HepG2 (cell line): Measurements from ENCODE around the gene UBC. TPM values are rescaled to one million over a fixed set of nuclear protein-coding genes. Genes with fewer than 3 reads are reported as not detected.
A peak's percentile ranks its signal among the peaks of the same experiment; 100 is the strongest.

ENCODE experiments used
- ATM ChIP-seq: fragments of 450-650 bp; IDR thresholded peaks from 2 replicates; pipeline ENCODE4 v1.7.1; 2017; ENCODE audit warnings: mild to moderate bottlenecking, borderline replicate concordance
- FUBP1 ChIP-seq: sonication (generic); formaldehyde crosslinking; IDR thresholded peaks from 2 replicates; pipeline ENCODE4 v1.5.1; 2020; ENCODE audit warnings: missing genetic modification reagents, mild to moderate bottlenecking, borderline replicate concordance
- HMGXB4 ChIP-seq, 2 experiments: sonication (generic) in 1 of 2; formaldehyde crosslinking in 1 of 2; IDR thresholded peaks; 2 replicates each; pipeline versions ENCODE4 v1.4.0 to v1.6.1; 2018 to 2020; ENCODE audit warnings: missing genetic modification reagents in 2 of 2, borderline replicate concordance in 1 of 2, low read depth in 1 of 2, mild to moderate bottlenecking in 1 of 2, missing biosample characterization in 1 of 2
- ISL2 ChIP-seq: sonication (generic); formaldehyde crosslinking; IDR thresholded peaks from 2 replicates; pipeline ENCODE4 v1.5.0; 2020; ENCODE audit warnings: missing genetic modification reagents
- MTA3 ChIP-seq: sonication (generic); formaldehyde crosslinking; IDR thresholded peaks from 2 replicates; pipeline ENCODE4 v1.4.0; 2020; ENCODE audit warnings: missing genetic modification reagents
- PBX2 ChIP-seq: IDR thresholded peaks from 2 replicates; pipeline ENCODE4 v1.6.1; 2016; ENCODE audit warnings: control low read depth
- RXRA ChIP-seq: sonication (generic); formaldehyde crosslinking; IDR thresholded peaks from 2 replicates; pipeline ENCODE4 v1.5.1; 2020; ENCODE audit warnings: missing genetic modification reagents
- TEAD3 ChIP-seq: optimal IDR thresholded peaks from 2 replicates; pipeline ENCODE3; 2016; ENCODE audit warnings: borderline replicate concordance
- YEATS2 ChIP-seq: sonication (generic); formaldehyde crosslinking; IDR thresholded peaks from 2 replicates; pipeline ENCODE4 v1.4.0; 2020; ENCODE audit warnings: missing genetic modification reagents, borderline replicate concordance
- ZBTB46 ChIP-seq: sonication (generic); formaldehyde crosslinking; IDR thresholded peaks from 2 replicates; pipeline ENCODE4 v1.4.0; 2020; ENCODE audit warnings: mild to moderate bottlenecking, missing genetic modification reagents, borderline replicate concordance
- ZBTB49 ChIP-seq: sonication (generic); formaldehyde crosslinking; IDR thresholded peaks from 2 replicates; pipeline ENCODE4 v1.4.0; 2020; ENCODE audit warnings: missing genetic modification reagents, borderline replicate concordance
- ZBTB8A ChIP-seq: sonication (generic); formaldehyde crosslinking; IDR thresholded peaks from 2 replicates; pipeline ENCODE4 v1.4.0; 2020; ENCODE audit warnings: mild to moderate bottlenecking, low read depth, missing genetic modification reagents, borderline replicate concordance
- ZFP62 ChIP-seq: sonication (generic); formaldehyde crosslinking; IDR thresholded peaks from 2 replicates; pipeline ENCODE4 v1.4.0; 2020; ENCODE audit warnings: missing genetic modification reagents
- ZNF160 ChIP-seq: sonication (generic); formaldehyde crosslinking; IDR thresholded peaks from 2 replicates; pipeline ENCODE4 v1.8.0; 2022; ENCODE audit warnings: mild to moderate bottlenecking, inconsistent platforms, missing genetic modification reagents
- ZNF20 ChIP-seq: sonication (generic); formaldehyde crosslinking; IDR thresholded peaks from 2 replicates; pipeline ENCODE4 v1.4.0; 2020; ENCODE audit warnings: mild to moderate bottlenecking, moderate library complexity, missing genetic modification reagents
- ZNF354B ChIP-seq: sonication (generic); formaldehyde crosslinking; IDR thresholded peaks from 2 replicates; pipeline ENCODE4 v1.8.0; 2022; ENCODE audit warnings: mild to moderate bottlenecking, missing genetic modification reagents
- ZNF784 ChIP-seq: sonication (generic); formaldehyde crosslinking; IDR thresholded peaks from 2 replicates; pipeline ENCODE4 v1.5.1; 2020; ENCODE audit warnings: missing genetic modification reagents, mild to moderate bottlenecking, borderline replicate concordance
- polyA plus RNA-seq, 8 experiments: library from polyadenylated mRNA; depleted of rRNA in 3 of 8; stranded (reverse) in 7 of 8; unstranded in 1 of 8; fragments of >200 nt; fragmentation: Illumina TruSeq in 4 of 8; extraction: Trizol in 4 of 8; gene quantifications; 2 replicates each; pipeline versions ENCODE4 v1.2.1 to v1.2.3, GENCODE V29; 2011 to 2016; ENCODE audit warnings: low read depth in 4 of 8, missing spikeins in 1 of 8, mixed read lengths in 1 of 8; ENCODE audit not compliant: insufficient read depth in 1 of 8
- total RNA-seq, 5 experiments: library from RNA; depleted of rRNA; stranded (reverse); fragments of >200 nt; fragmentation: Illumina TruSeq; extraction: Trizol; gene quantifications; 2 replicates each; pipeline ENCODE4 v1.2.3, GENCODE V29; 2016; ENCODE audit warnings: low read depth in 1 of 5

The UBC gene
- total and polyA plus RNA-seq, 2 of the 13 experiments (the other 11 are each of a cell fraction or from before 2014, with no cell fraction given): 805 to 1,432 TPM

GRCh38 chr12:124910561-124911478 is 3.6 kb downstream of the UBC start (continued):
- TF ChIP-seq FUBP1 (no peak), YEATS2 (0 out of 2 replicates have a peak, but pooled peaks have one; percentile 12), TEAD3 (no peak), ZBTB46 (CRISPR knock-in tag) (no peak), HMGXB4 (CRISPR knock-in tag; IDR thresholded peaks at IDR 0.05; ENCODE audit: borderline replicate concordance in 1 of 2, low read depth in 1 of 2) (0 out of 4 replicates have a peak, but pooled peaks of 1 of the 2 experiments have one; percentile 27), MTA3 (CRISPR knock-in tag) (no peak), RXRA (no peak), ISL2 (CRISPR knock-in tag) (no peak), ZNF784 (CRISPR knock-in tag) (no peak), ATM (no peak), ZBTB49 (CRISPR knock-in tag) (no peak), PBX2 (no peak), ZNF160 (CRISPR knock-in tag) (no peak), ZNF354B (CRISPR knock-in tag) (0 out of 2 replicates have a peak, but pooled peaks have one; percentile 50), ZBTB8A (no peak), ZNF20 (CRISPR knock-in tag) (no peak), ZFP62 (CRISPR knock-in tag) (no peak)
